DMS 273 (cell line): ENCODE data around the gene AKR1C8.
A peak's percentile ranks its signal among the peaks of the same experiment; 100 is the strongest.
"Not testable (repeated sequence)": the region's sequence is repeated elsewhere in the genome, so short reads cannot be mapped to it uniquely, and the experiment has no call there.

ENCODE experiments used
- DNase-seq: peaks from one replicate; lab custom pipeline; 2025; ENCODE audit not compliant: unreplicated experiment; lab: John Stamatoyannopoulos, UW

AKR1C8 gene

DNA sequence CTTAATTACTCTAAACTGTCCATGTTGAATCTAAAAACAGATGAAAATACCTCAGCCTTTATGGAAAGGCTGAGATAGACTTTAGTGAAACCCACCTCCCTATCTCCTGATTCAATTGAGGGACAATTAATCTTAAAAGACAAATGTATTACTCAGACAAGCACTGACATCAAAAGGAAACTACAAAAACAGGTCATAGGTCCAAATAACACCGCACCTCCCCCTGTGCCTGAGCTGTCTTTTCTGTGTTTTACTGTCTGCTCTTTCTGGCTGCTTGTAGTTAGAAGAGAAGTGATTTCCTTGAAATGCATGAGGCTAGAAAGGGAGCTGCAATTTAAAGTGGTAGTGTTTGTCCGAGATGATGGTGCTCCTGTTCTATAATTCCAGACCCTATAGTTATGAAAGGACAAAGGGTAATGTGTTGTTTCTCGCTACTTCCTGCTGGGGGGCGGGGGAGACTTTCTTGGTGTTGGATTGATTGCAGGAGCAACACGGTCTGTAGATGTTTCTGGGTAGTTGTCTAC, 16.0 kb downstream of the AKR1C8 start:
- DNase-seq: no peak

DNA sequence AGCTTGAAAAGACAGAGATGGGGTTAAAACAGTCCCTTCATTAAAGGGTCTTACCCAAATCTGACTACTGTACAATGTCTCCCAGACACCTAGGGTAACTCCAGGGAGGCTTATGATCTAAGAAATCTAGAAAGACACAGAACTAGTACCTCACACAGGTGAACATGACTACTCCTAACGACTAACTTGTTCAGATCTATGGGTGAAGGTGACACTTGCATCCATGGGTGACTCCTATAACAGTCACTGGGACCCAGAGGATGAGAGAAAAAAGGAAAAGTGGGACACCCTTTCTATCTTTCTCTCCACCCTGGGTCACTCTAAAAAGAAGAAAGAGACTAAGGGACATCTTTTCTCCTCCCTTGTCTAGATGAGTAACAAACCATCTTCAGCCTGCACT, 19.2 kb downstream of the AKR1C8 start:
- DNase-seq: peak; percentile 3

DNA sequence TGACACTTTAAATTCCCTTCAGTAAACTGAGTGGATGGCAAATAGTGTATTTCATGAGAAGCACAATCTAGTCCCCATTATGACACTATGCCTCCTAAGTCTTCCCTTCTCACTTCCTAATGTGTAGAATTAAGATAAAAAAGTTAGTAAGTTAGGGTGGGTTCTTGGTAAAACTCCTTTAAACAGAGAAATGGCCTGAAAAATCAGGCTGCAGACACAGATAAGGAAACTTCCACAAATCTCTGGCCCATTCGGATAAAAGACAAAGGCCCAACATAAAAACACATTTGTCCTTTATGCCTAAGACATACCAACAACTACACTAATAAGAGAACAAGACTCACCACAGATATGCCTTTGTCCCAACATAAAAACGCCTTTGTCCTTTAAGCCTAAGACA, 21.5 kb downstream of the AKR1C8 start:
- no peak for DNase-seq

DNA sequence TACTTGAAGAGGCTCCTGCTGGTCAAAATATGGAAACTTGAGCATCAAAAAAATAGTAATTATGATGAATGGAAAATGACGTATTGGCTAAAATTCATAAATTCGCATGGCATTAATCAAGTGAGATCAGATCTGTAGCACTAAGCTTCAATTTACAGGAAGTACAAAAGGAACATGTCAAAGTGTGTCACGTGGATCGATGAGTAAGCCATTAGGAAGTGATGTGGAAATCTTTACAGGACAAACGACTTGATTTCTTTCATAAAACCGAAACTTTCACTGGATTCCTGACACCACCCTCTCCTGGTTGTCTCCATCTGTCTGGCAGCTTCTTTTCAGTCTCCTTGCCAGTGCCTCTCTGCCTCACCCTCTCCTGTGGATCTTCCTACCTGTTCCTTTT, 25.8 kb downstream of the AKR1C8 start:
- DNase-seq: no peak

DNA sequence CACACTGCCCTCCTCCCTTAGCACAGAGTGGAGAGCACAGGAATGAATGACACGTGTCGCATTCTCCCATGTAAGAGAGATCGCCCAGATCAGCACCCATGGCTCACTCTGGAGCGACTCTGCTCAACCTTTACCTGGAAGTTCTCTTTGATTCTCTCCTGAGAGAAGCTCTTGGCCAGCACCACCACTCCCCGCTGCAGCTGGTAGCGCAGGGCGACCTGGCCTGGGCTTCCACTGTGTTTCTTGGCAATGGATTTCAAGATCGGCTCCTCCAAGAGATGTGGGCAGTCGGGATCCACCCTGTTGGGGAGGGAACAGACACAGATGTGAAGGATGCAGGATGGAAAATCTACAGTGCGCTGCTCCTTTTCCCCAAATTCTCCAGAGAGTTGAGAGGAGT, 27.4 kb downstream of the AKR1C8 start:
- no peak for DNase-seq

DNA sequence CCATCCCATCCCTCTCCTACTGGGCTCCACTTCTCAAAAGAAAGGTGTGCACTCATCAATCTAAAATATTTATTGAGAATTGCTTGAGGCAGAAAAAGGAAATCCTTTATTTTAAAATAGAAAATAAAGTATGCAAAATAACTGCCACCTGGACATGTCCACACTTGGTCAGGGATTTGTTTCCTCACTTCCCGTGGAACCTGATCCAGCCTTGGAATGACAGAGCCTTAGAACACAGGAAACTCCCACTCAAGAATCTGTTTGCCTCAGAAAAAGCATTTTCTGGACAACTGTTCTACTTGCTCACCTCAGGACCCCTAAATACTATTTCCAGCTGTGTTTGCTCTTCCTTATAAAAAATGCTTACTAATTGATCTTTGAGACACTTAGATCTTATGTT, 29.0 kb downstream of the AKR1C8 start:
- no peak for DNase-seq

DNA sequence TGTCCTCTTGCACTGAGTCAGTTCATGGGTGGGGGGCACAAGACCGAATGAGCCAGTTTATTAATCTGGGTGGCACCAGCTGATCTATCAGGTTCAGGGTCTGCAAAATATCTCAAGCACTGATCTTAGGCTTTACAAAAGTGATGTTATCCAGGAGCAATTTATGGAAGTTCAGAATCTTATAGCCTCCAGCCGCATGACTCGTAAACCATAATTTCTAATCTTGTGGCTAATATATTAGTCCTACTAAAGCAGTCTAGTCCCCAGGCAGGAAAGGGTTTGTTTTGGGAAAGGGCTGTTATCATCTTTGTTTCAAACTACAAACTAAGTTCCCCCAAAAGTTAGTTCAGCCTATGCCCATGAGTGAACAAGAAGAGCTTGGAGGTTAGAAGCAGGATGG, 33.9 kb downstream of the AKR1C8 start:
- DNase-seq: no peak

DNA sequence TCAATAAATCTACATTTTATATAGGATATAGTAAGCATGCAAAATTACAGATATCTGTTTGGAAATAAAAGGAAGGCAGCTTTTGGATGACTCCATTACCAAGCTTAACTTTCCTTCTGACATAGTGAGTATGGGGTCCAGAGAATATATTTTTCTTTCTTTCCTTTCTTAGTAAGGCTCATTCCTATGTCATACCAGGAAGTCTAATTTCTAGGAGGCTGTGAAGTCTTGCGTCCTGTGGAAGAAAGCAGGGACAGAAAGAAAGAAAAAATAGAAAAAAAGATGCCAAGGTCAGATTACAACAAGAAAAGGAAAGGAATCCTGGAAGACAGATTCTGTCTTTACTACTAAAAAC, 36.3 kb downstream of the AKR1C8 start:
- no peak for DNase-seq

DNA sequence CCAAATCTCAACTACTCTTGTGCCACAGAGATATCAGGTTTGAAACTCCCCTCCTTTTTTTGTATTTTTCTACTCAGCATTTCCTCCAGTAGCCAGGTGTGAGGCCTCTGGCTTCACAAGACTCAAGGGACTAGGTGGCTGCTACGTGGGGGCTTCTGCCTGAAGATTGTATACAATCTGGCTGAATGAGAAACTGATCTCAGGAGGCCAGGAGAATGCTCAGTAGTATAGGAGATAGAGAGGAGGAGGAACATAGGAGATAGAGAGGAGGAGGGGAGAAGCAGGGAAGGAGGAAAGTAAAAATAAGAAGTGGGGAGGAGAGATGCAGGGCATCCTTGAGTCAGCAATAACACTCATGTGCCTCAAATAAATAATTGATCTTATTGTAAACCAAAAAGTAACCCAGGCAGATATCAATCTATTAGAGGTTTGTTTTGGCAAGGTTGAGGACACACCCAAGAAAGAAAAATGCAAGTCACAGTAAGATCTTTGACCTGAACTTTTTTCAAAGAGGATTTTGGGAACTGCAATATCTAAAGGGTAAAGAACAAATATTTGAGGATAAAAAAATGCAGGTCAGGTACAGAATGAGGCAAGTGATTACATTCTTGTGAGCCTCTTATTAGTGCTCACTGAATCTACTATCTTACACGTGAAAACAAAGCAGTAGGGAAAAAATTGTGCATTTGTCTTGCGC, 36.8 kb downstream of the AKR1C8 start:
- DNase-seq: no peak

DNA sequence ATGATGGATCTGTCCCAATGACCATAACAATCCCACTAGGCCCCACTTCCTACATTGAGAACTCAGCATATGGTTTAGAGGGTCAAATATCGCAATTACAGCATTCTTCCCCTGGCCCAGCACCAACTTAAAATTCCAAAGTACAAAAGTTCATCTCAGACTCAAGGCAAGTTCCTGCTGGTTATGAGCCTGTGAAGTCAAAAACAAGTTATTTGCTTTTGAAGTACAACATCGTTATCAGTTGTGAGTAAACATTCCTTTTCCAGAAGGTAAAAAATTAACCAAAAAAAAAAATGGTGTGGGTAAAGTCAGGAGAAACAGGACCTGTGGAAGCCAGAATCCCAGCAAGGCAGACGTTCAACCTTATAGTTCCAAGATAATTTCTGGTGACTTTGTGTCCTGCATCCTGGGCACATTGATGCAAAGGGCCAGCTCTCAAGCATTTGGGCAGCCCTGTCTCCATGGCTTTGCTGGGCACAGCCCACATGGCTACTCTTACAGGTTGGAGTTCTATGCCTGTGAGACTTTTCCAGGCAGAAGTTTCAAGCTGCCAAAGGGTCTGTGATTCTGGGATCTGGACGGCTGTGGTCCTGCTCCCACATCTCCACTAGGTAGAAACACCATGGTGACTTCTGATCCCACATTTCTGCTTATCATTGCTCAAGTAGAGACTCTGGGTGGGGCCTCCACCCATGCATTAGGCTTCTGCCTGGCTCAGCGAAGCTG, 37.5 kb downstream of the AKR1C8 start:
- DNase-seq: no peak

DNA sequence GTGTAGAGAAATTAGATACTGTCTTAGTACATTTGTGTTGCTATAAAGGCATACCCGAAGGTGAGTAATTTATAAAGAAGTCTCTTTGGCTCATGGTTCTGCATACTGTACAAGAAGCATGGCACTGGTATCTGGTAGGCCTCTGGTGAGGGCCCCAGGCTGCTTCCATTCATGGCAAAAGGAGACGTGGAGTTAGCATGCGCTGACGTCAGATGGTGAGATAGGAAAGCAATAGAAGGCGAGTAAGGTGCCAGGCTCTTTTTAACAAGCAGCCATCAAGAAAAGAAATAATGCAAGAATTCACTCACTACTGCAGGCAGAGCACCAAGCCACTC, 38.1 kb downstream of the AKR1C8 start:
- no peak for DNase-seq

DNA sequence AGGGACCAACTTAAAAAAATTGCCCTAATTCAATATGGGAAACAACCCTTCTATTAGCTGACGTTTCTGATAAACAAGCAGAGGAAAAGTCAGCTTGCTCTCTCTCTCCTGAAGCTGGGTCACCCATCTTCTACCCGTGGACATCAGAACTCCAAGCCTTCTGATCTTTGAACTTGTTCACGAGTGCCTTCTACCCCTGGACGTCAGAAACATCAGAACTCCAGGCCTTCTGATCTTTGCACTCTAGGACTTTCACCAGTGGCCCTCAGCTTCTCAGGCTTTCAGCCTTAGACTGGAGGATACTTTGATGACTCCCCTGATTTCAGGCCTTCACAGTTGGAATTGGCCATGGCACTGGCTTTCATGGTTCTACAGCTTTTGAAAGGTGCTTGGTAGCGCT, 41.8 kb downstream of the AKR1C8 start:
- no peak for DNase-seq

DNA sequence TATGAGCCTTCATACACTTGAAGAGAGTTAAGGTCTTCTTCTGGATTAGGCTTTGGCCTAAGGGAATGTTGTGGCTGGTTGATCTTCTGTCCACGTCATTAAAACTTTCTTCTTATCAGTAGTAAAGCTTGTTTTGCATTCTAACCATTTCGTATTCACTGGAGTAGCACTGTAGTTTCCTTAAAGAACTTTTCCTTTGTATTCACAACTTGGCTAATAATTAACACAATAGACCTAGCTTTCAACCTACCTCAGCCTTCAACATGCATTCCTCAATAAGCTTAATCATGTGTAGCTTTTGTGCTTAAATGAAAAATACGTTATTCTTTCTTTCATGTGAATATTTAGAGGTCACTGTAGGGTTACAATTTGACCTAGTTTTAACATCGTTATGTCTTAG, 42.8 kb downstream of the AKR1C8 start:
- no peak for DNase-seq

DNA sequence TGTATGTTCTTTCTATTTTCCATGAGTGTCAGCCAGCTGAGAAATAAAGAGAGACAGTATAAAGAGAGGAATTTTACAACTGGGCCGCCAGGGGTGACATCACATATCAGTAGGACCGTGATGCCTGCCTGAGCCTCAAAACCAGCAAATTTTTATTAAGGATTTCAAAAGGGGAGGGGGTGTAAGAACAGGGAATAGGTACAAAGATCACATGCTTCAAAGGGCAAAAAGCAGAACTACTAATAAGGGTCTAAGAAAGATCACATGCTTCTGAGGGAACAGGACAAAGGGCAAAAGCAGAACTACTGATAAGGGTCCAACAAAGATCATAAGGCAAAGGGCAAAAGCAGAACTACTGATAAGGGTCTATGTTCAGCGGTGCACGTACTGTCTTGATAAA, 47.3 kb downstream of the AKR1C8 start:
- not testable (repeated sequence) for DNase-seq

DNA sequence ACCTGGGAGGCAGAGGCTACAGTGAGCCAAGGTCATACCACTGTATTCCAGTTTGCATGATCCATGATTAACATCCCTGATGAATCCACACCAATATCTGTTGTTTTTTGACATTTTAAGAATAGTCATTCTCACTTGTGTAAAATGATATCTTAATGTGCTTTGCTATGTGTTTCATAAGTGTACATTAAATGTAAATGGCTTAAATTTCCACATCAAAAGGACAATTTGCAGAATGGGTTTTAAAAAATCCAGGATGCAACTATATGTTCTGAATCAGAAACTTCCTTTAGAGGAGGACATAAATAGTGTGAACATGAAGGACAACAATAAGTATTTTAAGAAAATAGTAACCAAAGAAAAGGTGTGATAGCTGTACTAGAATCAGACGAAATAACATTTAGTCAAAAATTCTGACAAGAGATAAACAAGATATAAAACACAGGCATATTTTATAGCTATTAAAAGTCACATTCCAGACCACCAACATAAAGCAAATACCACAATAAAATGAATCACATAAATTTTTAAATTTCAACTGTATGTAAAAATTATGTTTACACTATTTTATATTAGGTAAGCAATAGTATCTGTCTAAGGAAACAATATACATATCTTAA, 48.4 kb downstream of the AKR1C8 start:
- DNase-seq: no peak

DNA sequence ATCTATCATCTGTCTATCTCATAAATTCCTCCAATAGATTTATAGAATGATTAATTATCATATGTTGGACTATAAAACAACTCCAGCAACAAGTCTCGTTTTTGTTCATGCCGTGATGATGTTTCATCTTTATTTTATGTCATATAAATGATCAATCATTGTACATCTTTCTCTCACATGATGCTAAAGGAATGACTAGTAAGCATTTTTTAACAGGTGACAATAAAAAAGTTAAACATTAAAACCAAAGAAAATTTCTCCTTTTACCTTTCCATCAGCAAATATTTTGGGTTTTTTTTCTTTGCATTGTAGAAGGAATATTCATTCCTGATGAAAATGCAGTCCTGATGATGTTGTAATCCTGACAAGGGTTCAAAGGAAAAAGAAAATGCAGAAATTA, 49.4 kb downstream of the AKR1C8 start:
- no peak for DNase-seq

DNA sequence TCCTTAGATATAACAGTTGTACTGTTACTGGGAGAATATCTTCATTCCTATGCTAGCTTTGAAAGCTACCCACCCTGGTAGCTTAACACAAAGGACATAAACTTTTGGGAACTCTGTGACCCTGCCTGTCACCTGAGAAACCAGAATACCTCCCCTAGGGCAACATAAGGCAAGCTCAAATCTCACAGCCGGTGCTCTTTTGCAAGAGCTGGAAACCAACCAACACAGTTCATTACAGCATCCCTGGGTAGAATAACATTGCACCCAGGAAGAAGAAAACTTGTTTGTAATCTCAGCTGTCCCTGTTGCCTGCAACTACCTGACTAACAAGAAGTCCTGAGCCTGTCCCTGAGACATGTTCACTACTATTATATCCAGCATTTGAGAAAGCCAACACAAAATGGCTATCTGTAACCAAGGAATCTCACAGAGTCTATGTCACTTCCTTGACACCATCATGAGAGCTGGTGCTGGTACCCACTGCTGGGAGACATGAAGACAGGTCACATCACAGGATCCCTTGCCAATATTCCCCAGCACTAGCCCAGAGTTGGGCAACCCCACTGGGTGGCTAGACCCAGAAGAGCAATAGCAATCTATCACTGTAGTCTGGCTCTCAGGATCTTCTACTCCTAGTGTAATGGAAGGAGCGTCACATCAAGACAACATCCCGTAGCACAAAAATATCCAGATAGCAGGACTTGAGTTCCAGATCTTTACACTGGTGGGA, 59.5 kb downstream of the AKR1C8 start:
- DNase-seq: peak; percentile 20

DNA sequence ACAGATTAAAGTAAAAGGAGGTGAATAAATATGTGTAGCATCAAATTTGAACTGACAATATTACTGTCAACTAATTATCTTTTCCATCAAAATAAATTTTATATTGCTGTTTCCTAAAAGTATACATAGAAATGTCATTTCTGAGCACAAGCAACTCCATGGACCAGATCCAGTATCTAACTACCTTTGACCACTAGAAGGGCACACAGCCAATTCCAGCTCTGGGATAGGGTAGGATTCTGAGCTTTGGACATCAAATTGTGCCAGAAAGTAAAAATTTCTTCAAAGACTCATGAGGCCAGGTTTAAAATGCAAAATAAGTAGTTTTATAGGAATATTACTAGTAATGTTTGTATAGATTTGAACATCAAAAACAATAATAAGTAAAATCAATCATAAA, 61.1 kb downstream of the AKR1C8 start:
- no peak for DNase-seq

DNA sequence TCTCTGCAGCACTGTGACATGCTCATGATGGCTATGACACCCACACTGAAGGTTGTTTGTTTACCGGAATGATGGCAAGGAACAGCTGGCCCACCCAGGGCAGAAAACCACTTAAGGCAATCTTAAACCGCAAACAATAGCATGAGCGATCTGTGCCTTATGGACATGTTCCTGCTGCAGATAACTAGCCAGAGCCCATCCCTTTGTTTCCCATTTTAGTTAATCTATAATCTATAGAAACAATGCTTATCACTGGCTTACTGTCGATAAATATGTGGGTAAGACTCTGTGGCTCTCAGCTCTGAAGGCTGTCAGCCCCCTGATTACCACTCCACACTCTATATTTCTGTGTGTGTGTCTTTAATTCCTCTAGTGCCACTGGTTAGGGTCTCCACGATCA, 65.0 kb downstream of the AKR1C8 start:
- not testable (repeated sequence) for DNase-seq

DNA sequence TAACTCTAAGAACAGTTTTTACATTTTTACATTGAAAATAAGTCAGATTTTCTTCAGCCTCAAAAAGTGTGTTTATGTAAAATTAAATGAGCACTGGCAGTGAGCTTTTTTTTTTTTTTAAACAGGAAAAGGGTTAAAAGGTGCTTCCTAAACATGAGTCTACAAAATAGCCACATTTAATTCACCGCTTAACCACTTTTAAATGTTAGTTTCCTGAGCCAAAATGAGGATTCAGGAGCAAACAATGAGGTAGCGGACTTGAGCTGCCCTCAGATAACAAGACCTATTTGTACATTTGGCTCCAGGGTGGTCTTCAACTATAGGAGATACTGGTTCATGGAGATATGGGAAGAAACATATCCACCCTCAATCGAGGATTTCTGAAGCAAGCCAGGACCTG, 67.9 kb downstream of the AKR1C8 start:
- DNase-seq: no peak

DNA sequence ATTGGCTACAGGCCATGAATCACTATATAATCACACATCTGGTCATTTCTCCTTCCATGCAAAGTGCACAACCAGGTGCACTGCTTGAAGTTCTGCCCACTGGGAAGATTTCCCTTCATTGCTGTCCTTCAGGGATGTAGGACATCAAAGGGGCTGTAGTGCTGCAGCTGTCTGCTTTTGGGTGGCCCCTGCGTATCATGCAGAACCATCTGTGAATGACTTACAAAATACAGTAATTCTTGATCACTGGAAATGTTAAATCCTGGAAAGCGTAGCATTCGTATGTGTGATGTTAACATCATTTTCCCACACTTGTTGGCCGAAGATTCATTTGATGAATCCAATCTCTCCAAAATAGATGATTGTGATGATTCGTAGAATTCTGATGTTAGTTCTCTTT, 68.3 kb downstream of the AKR1C8 start:
- DNase-seq: no peak

DNA sequence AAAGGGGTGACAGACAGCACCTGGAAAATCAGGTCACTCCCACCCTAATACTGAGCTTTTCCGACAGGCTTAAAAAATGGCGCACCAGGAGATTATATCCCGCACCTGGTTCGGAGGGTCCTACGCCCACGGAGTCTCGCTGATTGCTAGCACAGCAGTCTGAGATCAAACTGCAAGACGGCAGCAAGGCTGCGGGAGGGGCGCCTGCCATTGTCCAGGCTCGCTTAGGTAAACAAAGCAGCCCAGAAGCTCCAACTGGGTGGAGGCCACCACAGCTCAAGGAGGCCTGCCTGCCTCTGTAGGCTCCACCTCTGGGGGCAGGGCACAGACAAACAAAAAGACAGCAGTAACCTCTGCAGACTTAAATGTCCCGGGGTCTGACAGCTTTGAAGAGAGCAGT, 75.1 kb downstream of the AKR1C8 start:
- not testable (repeated sequence) for DNase-seq
